Activated CD4-positive, alpha-beta T cell treated with anti-CD3 and anti-CD28 coated beads, Interleukin-2, amount 10 ng/mL, durations not matched to agents 24 days and 14 days (primary cell): ENCODE data around the gene HSPA4L. TPM values are rescaled to one million over a fixed set of nuclear protein-coding genes. Genes with fewer than 3 reads are reported as not detected.

Experiments
- DNase-seq: peaks from one replicate; pipeline ENCODE4 v3.0.0; 2022
- H3K27ac Mint-ChIP-seq: one replicate; pipeline ENCODE4 v1.8.0; 2022; ENCODE audit warnings: mild to moderate bottlenecking, mixed read lengths
- H3K27me3 Mint-ChIP-seq: one replicate; pipeline ENCODE4 v1.8.0; 2022; ENCODE audit warnings: mixed read lengths
- H3K36me3 Mint-ChIP-seq: one replicate; pipeline ENCODE4 v1.8.0; 2022; ENCODE audit warnings: low read depth, mild to moderate bottlenecking, mixed read lengths
- H3K4me1 Mint-ChIP-seq: one replicate; pipeline ENCODE4 v1.8.0; 2021; ENCODE audit warnings: mixed read lengths
- H3K4me3 Mint-ChIP-seq: one replicate; pipeline ENCODE4 v1.8.0; 2022; ENCODE audit warnings: mild to moderate bottlenecking, moderate library complexity, mixed read lengths
- H3K9me3 Mint-ChIP-seq: one replicate; pipeline ENCODE4 v1.8.0; 2021; ENCODE audit warnings: mixed read lengths
- intact Hi-C: fragments of 100-400 bp; cut with micrococcal nuclease; formaldehyde crosslinking; loops from one replicate; pipeline ENCODE4 v1.15.1; 2023
- total RNA-seq: library from RNA; stranded (reverse); gene quantifications from 2 replicates; pipeline ENCODE4 v1.2.3, GENCODE V29; 2022

The HSPA4L gene
- total RNA-seq, 1 donor from 2014 or later, result 1.7 TPM

- no peak for DNase-seq
Observed at GRCh38 chr4:127776620-127777019, 5.5 kb upstream of the HSPA4L start.

GRCh38 chr4:127777487-127777886 is 4.6 kb upstream of the HSPA4L start:
- Mint-ChIP-seq H3K36me3 (peaks cover 4% of the 10 kb centered on the region), H3K27me3 (peaks cover 58% of the 10 kb centered on the region), H3K9me3 (peaks cover 4% of the 10 kb centered on the region), H3K4me1 (peaks cover 8% of the 10 kb centered on the region), H3K27ac (no peak overlapping the region), H3K4me3 (no peak overlapping the region)
- intact Hi-C loops, result no loop called here
- DNase-seq, result no peak

More at GRCh38 chr4:127776620-127777019, 5.5 kb upstream of the HSPA4L start:
- Mint-ChIP-seq H3K4me3 (no peak overlapping the region), H3K9me3 (peaks cover 4% of the 10 kb centered on the region), H3K36me3 (peaks cover 4% of the 10 kb centered on the region), H3K27ac (no peak overlapping the region), H3K27me3 (peaks cover 58% of the 10 kb centered on the region), H3K4me1 (peaks cover 5% of the 10 kb centered on the region)
- intact Hi-C loops, result no loop called here

- Mint-ChIP-seq H3K4me3 (no peak overlapping the region), H3K4me1 (peaks cover 14% of the 10 kb centered on the region), H3K9me3 (peaks cover 4% of the 10 kb centered on the region), H3K36me3 (peaks cover 4% of the 10 kb centered on the region), H3K27me3 (peaks cover 62% of the 10 kb centered on the region), H3K27ac (no peak overlapping the region)
- intact Hi-C loops, result no loop called here
- DNase-seq, result no peak
Observed at GRCh38 chr4:127778102-127778501, 4.0 kb upstream of the HSPA4L start.

GRCh38 chr4:127780598-127780997 is 1.5 kb upstream of the HSPA4L start:
- Mint-ChIP-seq H3K4me3 (peak overlapping the region; percentile 5), H3K27ac (no peak overlapping the region), H3K27me3 (peaks cover 73% of the 10 kb centered on the region), H3K4me1 (peaks cover 18% of the 10 kb centered on the region), H3K36me3 (peaks cover 5% of the 10 kb centered on the region), H3K9me3 (peaks cover 4% of the 10 kb centered on the region)
- DNase-seq, result no peak
- intact Hi-C loops, result loop anchor here (5.0 kb wide), 1 partner anchor 1032 kb away; no protein-coding TSS in a partner anchor

GRCh38 chr4:127781300-127782024 is 660 bp upstream of the HSPA4L start:
- H3K9me3 Mint-ChIP-seq, result peaks cover 4% of the 10 kb centered on the region
- peaks cover 72% of the 10 kb centered on the region for H3K27me3 Mint-ChIP-seq
- H3K27ac Mint-ChIP-seq, result peak overlapping the region; percentile 48
- no peak for DNase-seq
- peaks cover 5% of the 10 kb centered on the region for H3K36me3 Mint-ChIP-seq
- intact Hi-C loops, result loop anchor here (1.0 to 5.0 kb wide), 5 partner anchors 99 to 1031 kb away; partner anchors contain the start of genes ABHD18, LARP1B, MFSD8 and PGRMC2
- peak overlapping the region; percentile 94 for H3K4me3 Mint-ChIP-seq
- H3K4me1 Mint-ChIP-seq, result peaks cover 18% of the 10 kb centered on the region

GRCh38 chr4:127782025-127782274 is 172 bp upstream of the HSPA4L start:
- no peak for DNase-seq
- Mint-ChIP-seq H3K4me1 (peaks cover 18% of the 10 kb centered on the region), H3K27ac (peak overlapping the region; percentile 48), H3K4me3 (peak overlapping the region; percentile 94), H3K36me3 (peaks cover 5% of the 10 kb centered on the region), H3K27me3 (peaks cover 72% of the 10 kb centered on the region), H3K9me3 (peaks cover 4% of the 10 kb centered on the region)
- intact Hi-C loops, result loop anchor here (1.0 to 5.0 kb wide), 5 partner anchors 98 to 1030 kb away; partner anchors contain the start of genes ABHD18, LARP1B, MFSD8 and PGRMC2

GRCh38 chr4:127783026-127783769 is 1.1 kb downstream of the HSPA4L start:
- no peak for DNase-seq
- H3K36me3 Mint-ChIP-seq, result peaks cover 5% of the 10 kb centered on the region
- peaks cover 18% of the 10 kb centered on the region for H3K4me1 Mint-ChIP-seq
- intact Hi-C loops, result loop anchor here (2.0 to 5.0 kb wide), 3 partner anchors 278 to 1029 kb away; partner anchors contain the start of genes LARP1B and PGRMC2
- peak overlapping the region; percentile 91 for H3K27ac Mint-ChIP-seq
- H3K4me3 Mint-ChIP-seq, result peak overlapping the region; percentile 94
- peaks cover 4% of the 10 kb centered on the region for H3K9me3 Mint-ChIP-seq
- peaks cover 67% of the 10 kb centered on the region for H3K27me3 Mint-ChIP-seq

- Mint-ChIP-seq H3K36me3 (peaks cover 5% of the 10 kb centered on the region), H3K9me3 (peaks cover 4% of the 10 kb centered on the region), H3K4me3 (no peak overlapping the region), H3K4me1 (peaks cover 18% of the 10 kb centered on the region), H3K27me3 (peaks cover 68% of the 10 kb centered on the region), H3K27ac (no peak overlapping the region)
- no peak for DNase-seq
- intact Hi-C loops, result loop anchor here (2.0 to 5.0 kb wide), 3 partner anchors 277 to 1028 kb away; partner anchors contain the start of genes LARP1B and PGRMC2
Observed at GRCh38 chr4:127783955-127784770, 2.0 kb downstream of the HSPA4L start.

- DNase-seq, result no peak
- Mint-ChIP-seq H3K9me3 (no peaks in the 10 kb centered on the region), H3K4me1 (no peaks in the 10 kb centered on the region), H3K27me3 (peaks cover 55% of the 10 kb centered on the region), H3K4me3 (no peak overlapping the region), H3K36me3 (peaks cover 1% of the 10 kb centered on the region), H3K27ac (no peak overlapping the region)
- intact Hi-C loops, result no loop called here
Observed at GRCh38 chr4:127788517-127788916, 6.4 kb downstream of the HSPA4L start.

- Mint-ChIP-seq H3K9me3 (no peaks in the 10 kb centered on the region), H3K4me3 (no peak overlapping the region), H3K27ac (no peak overlapping the region), H3K27me3 (peaks cover 50% of the 10 kb centered on the region), H3K4me1 (no peaks in the 10 kb centered on the region), H3K36me3 (no peaks in the 10 kb centered on the region)
- intact Hi-C loops, result no loop called here
- DNase-seq, result no peak
Observed at GRCh38 chr4:127791391-127791790, 9.3 kb downstream of the HSPA4L start.

- no peak for DNase-seq
- H3K36me3 Mint-ChIP-seq, result no peaks in the 10 kb centered on the region
- H3K27me3 Mint-ChIP-seq, result peaks cover 46% of the 10 kb centered on the region
- H3K27ac Mint-ChIP-seq, result no peak overlapping the region
- intact Hi-C loops, result no loop called here
- no peaks in the 10 kb centered on the region for H3K9me3 Mint-ChIP-seq
- H3K4me1 Mint-ChIP-seq, result no peaks in the 10 kb centered on the region
- no peak overlapping the region for H3K4me3 Mint-ChIP-seq
Observed at GRCh38 chr4:127793528-127793927, 11.4 kb downstream of the HSPA4L start.

- H3K27me3 Mint-ChIP-seq, result peaks cover 16% of the 10 kb centered on the region
- intact Hi-C loops, result no loop called here
- no peaks in the 10 kb centered on the region for H3K9me3 Mint-ChIP-seq
- H3K36me3 Mint-ChIP-seq, result no peaks in the 10 kb centered on the region
- H3K4me3 Mint-ChIP-seq, result no peak overlapping the region
- H3K27ac Mint-ChIP-seq, result no peak overlapping the region
- no peak for DNase-seq
- H3K4me1 Mint-ChIP-seq, result no peaks in the 10 kb centered on the region
Observed at GRCh38 chr4:127799711-127800110, 17.6 kb downstream of the HSPA4L start.

- intact Hi-C loops, result no loop called here
- H3K36me3 Mint-ChIP-seq, result no peaks in the 10 kb centered on the region
Observed at GRCh38 chr4:127809173-127809800, 27.2 kb downstream of the HSPA4L start.

More at GRCh38 chr4:127809173-127809800, 27.2 kb downstream of the HSPA4L start:
- no peaks in the 10 kb centered on the region for H3K9me3 Mint-ChIP-seq
- no peak for DNase-seq
- peaks cover 6% of the 10 kb centered on the region for H3K27me3 Mint-ChIP-seq
- no peak overlapping the region for H3K27ac Mint-ChIP-seq
- no peaks in the 10 kb centered on the region for H3K4me1 Mint-ChIP-seq
- no peak overlapping the region for H3K4me3 Mint-ChIP-seq
